Naive thymus-derived CD4-positive, alpha-beta T cell (primary cell): ENCODE results near the gene ZNF473. TPM values are rescaled to one million over a fixed set of nuclear protein-coding genes. Genes with fewer than 3 reads are reported as not detected.
A peak's percentile ranks its signal among the peaks of the same experiment; 100 is the strongest.

Experiments used
- ATAC-seq: fragments of 150-1000 bp; cut with Tn5 transposase; 2 replicates; pipeline ENCODE4 v1.10.0; 2021; ENCODE audit warnings: mild to moderate bottlenecking, moderate library complexity
- CTCF ChIA-PET: fragments of 350-600 bp; sonication (Branson Sonifier 250); formaldehyde crosslinking; loops from one replicate; lab custom pipeline; 2021; ENCODE audit warnings: antibody characterized with exemption; lab: Charles Lee
- POLR2A ChIA-PET: fragments of 350-600 bp; sonication (Branson Sonifier 250); formaldehyde crosslinking; loops from one replicate; lab custom pipeline; 2021; ENCODE audit warnings: antibody characterized with exemption, inconsistent platforms; lab: Charles Lee
- DNase-seq, 9 donors: peaks; one replicate each; pipeline versions ENCODE4 v3.0.0 to v3.0.0-alpha.2; 2020 to 2022; ENCODE audit warnings: mixed read lengths in 1 of 9
- H3K27ac ChIP-seq: one replicate; pipeline ENCODE4 v1.7.0; 2013; ENCODE audit warnings: mild to moderate bottlenecking, low read depth, low read length, moderate library complexity
- H3K27me3 ChIP-seq, 2 donors: one replicate each; pipeline ENCODE4 v1.7.0; 2013; ENCODE audit warnings: low read length in 2 of 2, mild to moderate bottlenecking in 2 of 2, moderate library complexity in 2 of 2; ENCODE audit not compliant: control insufficient read depth in 2 of 2, insufficient read depth in 2 of 2
- H3K36me3 ChIP-seq, 3 experiments: 1 replicate in 2 of 3; 2 replicates in 1 of 3; pipeline ENCODE4 v1.7.0; 2013; ENCODE audit warnings: low read length in 3 of 3, mild to moderate bottlenecking in 3 of 3, moderate library complexity in 1 of 3; ENCODE audit not compliant: insufficient read depth in 3 of 3, control insufficient read depth in 2 of 3
- H3K4me1 ChIP-seq, 2 donors: one replicate each; pipeline ENCODE4 v1.7.0; 2013; ENCODE audit warnings: low read length in 2 of 2, mild to moderate bottlenecking in 2 of 2, moderate library complexity in 1 of 2; ENCODE audit not compliant: control insufficient read depth in 2 of 2, insufficient read depth in 2 of 2
- H3K4me3 ChIP-seq: 2 replicates; pipeline ENCODE4 v1.7.0; 2013; ENCODE audit warnings: mild to moderate bottlenecking, low read length
- H3K9me3 ChIP-seq, 3 experiments: 1 replicate in 2 of 3; 2 replicates in 1 of 3; pipeline ENCODE4 v1.7.0; 2013; ENCODE audit warnings: low read length in 3 of 3; ENCODE audit not compliant: control insufficient read depth in 2 of 3
- H3K27ac Mint-ChIP-seq, 9 donors: one replicate each; pipeline ENCODE4 v1.8.0; 2020 to 2022; ENCODE audit warnings: mixed read lengths in 9 of 9, mild to moderate bottlenecking in 8 of 9, moderate library complexity in 5 of 9, inconsistent platforms in 2 of 9
- H3K27me3 Mint-ChIP-seq, 5 donors: one replicate each; pipeline ENCODE4 v1.8.0; 2021 to 2022; ENCODE audit warnings: mixed read lengths in 5 of 5, mild to moderate bottlenecking in 1 of 5
- H3K36me3 Mint-ChIP-seq, 5 donors: one replicate each; pipeline ENCODE4 v1.8.0; 2020 to 2022; ENCODE audit warnings: mixed read lengths in 5 of 5, mild to moderate bottlenecking in 3 of 5, inconsistent platforms in 1 of 5
- H3K4me1 Mint-ChIP-seq, 7 donors: one replicate each; pipeline ENCODE4 v1.8.0; 2020 to 2022; ENCODE audit warnings: mixed read lengths in 7 of 7, mild to moderate bottlenecking in 3 of 7, inconsistent platforms in 1 of 7
- H3K4me3 Mint-ChIP-seq, 10 donors: one replicate each; pipeline ENCODE4 v1.8.0; 2020 to 2022; ENCODE audit warnings: mild to moderate bottlenecking in 10 of 10, mixed read lengths in 10 of 10, moderate library complexity in 6 of 10, inconsistent platforms in 2 of 10
- H3K9me3 Mint-ChIP-seq, 11 donors: one replicate each; pipeline ENCODE4 v1.8.0; 2020 to 2022; ENCODE audit warnings: mixed read lengths in 11 of 11, mild to moderate bottlenecking in 4 of 11, inconsistent platforms in 1 of 11, moderate library complexity in 1 of 11
- intact Hi-C, 2 donors: fragments of 100-400 bp; cut with micrococcal nuclease; formaldehyde crosslinking; loops; one replicate each; pipeline ENCODE4 v1.15.1; 2023
- polyA plus RNA-seq, 2 donors: library from polyadenylated mRNA; unstranded; fragments of 300-500 nt; fragmentation: Illumina TruSeq; gene quantifications; one replicate each; pipeline ENCODE4 v1.2.3, GENCODE V29; 2021
- total RNA-seq, 6 experiments: library from RNA in 5 of 6; stranded (reverse) in 5 of 6; gene quantifications; 1 replicate in 5 of 6; 2 replicates in 1 of 6; pipeline ENCODE4 v1.2.3 and lab custom pipeline; 2021 to 2026

The ZNF473 gene
- total RNA-seq (10 to 100 TPM in 2 of 5 experiments, 1 to 10 TPM in 3; 6.3 to 13.9 (median 9.6) TPM), polyA plus RNA-seq (1 to 10 TPM; 2.8 to 7.5 TPM), total RNA-seq (lab: John Stamatoyannopoulos, UW) (26.8 reads per million, percentile 57 among the genes with 10 or more reads in this experiment)

- DNase-seq: peak in 6 of 9 donors; percentile 75 to 97 (median 94)
- peaks cover 0 to 6% (median 0%) of the 10 kb centered on the region in 5 donors for H3K27me3 Mint-ChIP-seq
- Histone ChIP-seq H3K36me3 (peaks cover 0 to 19% (median 0%) of the 10 kb centered on the region in 3 experiments), H3K9me3 (no peaks in the 10 kb centered on the region), H3K27ac (peak within 1 kb of the TSS; percentile 96), H3K4me3 (peak within 1 kb of the TSS; percentile 85), H3K27me3 (no peaks in the 10 kb centered on the region), H3K4me1 (peaks cover 19 to 29% of the 10 kb centered on the region in 2 donors)
- peaks cover 0 to 11% (median 2%) of the 10 kb centered on the region in 11 donors for H3K9me3 Mint-ChIP-seq
- peaks cover 26 to 71% (median 51%) of the 10 kb centered on the region in 7 donors for H3K4me1 Mint-ChIP-seq
- intact Hi-C loops: loop anchor here (1.0 to 10.0 kb wide), 26 partner anchors 24 to 1082 kb away; partner anchors contain the start of genes ATF5 (in 2 of the 2), CTU1 (in 2 of the 2), FUZ (in 2 of the 2) and NUP62 (in 2 of the 2)
- CTCF ChIA-PET: interaction anchor here (0.8 kb wide), 1 partner anchor 309 kb away, joined by 3 read pairs; no protein-coding TSS in a partner anchor
- POLR2A ChIA-PET: interaction anchor here (0.7 to 1.8 kb wide), 5 partner anchors 24 to 1380 kb away, joined by 3 to 7 read pairs (median 3); partner anchors contain the start of genes ATF5 and NUP62
- H3K36me3 Mint-ChIP-seq: peaks cover 0 to 22% (median 10%) of the 10 kb centered on the region in 5 donors
- peak within 1 kb of the TSS; percentile 98 to 100 (median 99) for H3K27ac Mint-ChIP-seq
- ATAC-seq: peak; percentile 84
- peak within 1 kb of the TSS; percentile 93 to 99 (median 94) for H3K4me3 Mint-ChIP-seq
Observed at GRCh38 chr19:50025794-50026549, at the start of gene ZNF473. ZNF473 (plus strand) TSS chr19:50026005; CDS start chr19:50031083, 5,078 bp downstream.

GRCh38 chr19:49976496-49976895, 49.3 kb upstream of the ZNF473 start:
- Histone ChIP-seq H3K27me3 (no peaks in the 10 kb centered on the region), H3K36me3 (peaks cover 6 to 50% (median 7%) of the 10 kb centered on the region in 3 experiments), H3K9me3 (no peaks in the 10 kb centered on the region), H3K4me3 (no peak overlapping the region), H3K27ac (no peak overlapping the region), H3K4me1 (no peaks in the 10 kb centered on the region)
- POLR2A ChIA-PET: no interaction called here
- Mint-ChIP-seq H3K9me3 (peaks cover 0 to 2% (median 0%) of the 10 kb centered on the region in 11 donors), H3K27me3 (no peaks in the 10 kb centered on the region), H3K36me3 (peaks cover 4 to 42% (median 7%) of the 10 kb centered on the region in 5 donors), H3K4me1 (peaks cover 0 to 9% (median 5%) of the 10 kb centered on the region in 7 donors), H3K4me3 (no peak overlapping the region), H3K27ac (peak overlapping the region in 1 of 9 donors; percentile 22)
- DNase-seq: no peak
- CTCF ChIA-PET: no interaction called here
- intact Hi-C loops: no loop called here
- no peak for ATAC-seq

GRCh38 chr19:49977076-49977475, 48.7 kb upstream of the ZNF473 start:
- H3K9me3 ChIP-seq: no peaks in the 10 kb centered on the region
- POLR2A ChIA-PET: no interaction called here
- CTCF ChIA-PET: interaction anchor here (1.0 kb wide), 1 partner anchor 38 kb away, joined by 6 read pairs; no protein-coding TSS in a partner anchor
- peaks cover 0 to 2% (median 0%) of the 10 kb centered on the region in 11 donors for H3K9me3 Mint-ChIP-seq
- no peak for ATAC-seq
- H3K4me1 Mint-ChIP-seq: peaks cover 0 to 9% (median 5%) of the 10 kb centered on the region in 7 donors
- no peak overlapping the region for H3K4me3 ChIP-seq
- no peak overlapping the region for H3K4me3 Mint-ChIP-seq
- H3K36me3 Mint-ChIP-seq: peaks cover 5 to 46% (median 8%) of the 10 kb centered on the region in 5 donors
- no peak overlapping the region for H3K27ac ChIP-seq
- peak overlapping the region in 1 of 9 donors; percentile 22 for H3K27ac Mint-ChIP-seq
- H3K36me3 ChIP-seq: peaks cover 6 to 56% (median 7%) of the 10 kb centered on the region in 3 experiments
- intact Hi-C loops: no loop called here
- no peaks in the 10 kb centered on the region for H3K27me3 Mint-ChIP-seq
- DNase-seq: no peak
- no peaks in the 10 kb centered on the region for H3K4me1 ChIP-seq
- no peaks in the 10 kb centered on the region for H3K27me3 ChIP-seq

- Histone ChIP-seq H3K27ac (no peak overlapping the region), H3K4me1 (no peaks in the 10 kb centered on the region), H3K36me3 (peaks cover 6 to 58% (median 7%) of the 10 kb centered on the region in 3 experiments), H3K4me3 (no peak overlapping the region), H3K9me3 (no peaks in the 10 kb centered on the region), H3K27me3 (no peaks in the 10 kb centered on the region)
- Mint-ChIP-seq H3K36me3 (peaks cover 5 to 46% (median 8%) of the 10 kb centered on the region in 5 donors), H3K4me3 (no peak overlapping the region), H3K9me3 (peaks cover 0 to 2% (median 0%) of the 10 kb centered on the region in 11 donors), H3K4me1 (peaks cover 0 to 9% (median 5%) of the 10 kb centered on the region in 7 donors), H3K27me3 (no peaks in the 10 kb centered on the region), H3K27ac (no peak overlapping the region)
- ChIA-PET CTCF (interaction anchor here (1.0 kb wide), 1 partner anchor 39 kb away, joined by 6 read pairs; no protein-coding TSS in a partner anchor), POLR2A (no interaction called here)
- no peak for DNase-seq
- ATAC-seq: no peak
- intact Hi-C loops: no loop called here
Observed at GRCh38 chr19:49977881-49978280, 47.9 kb upstream of the ZNF473 start.

- no peak overlapping the region for H3K4me3 ChIP-seq
- H3K27me3 ChIP-seq: no peaks in the 10 kb centered on the region
- H3K4me1 ChIP-seq: no peaks in the 10 kb centered on the region
- peaks cover 0 to 2% (median 0%) of the 10 kb centered on the region in 11 donors for H3K9me3 Mint-ChIP-seq
- no peaks in the 10 kb centered on the region for H3K9me3 ChIP-seq
- intact Hi-C loops: no loop called here
- DNase-seq (no peak), ATAC-seq (no peak)
- H3K4me3 Mint-ChIP-seq: no peak overlapping the region
- POLR2A ChIA-PET: interaction anchor here (0.6 kb wide), 1 partner anchor 159 kb away, joined by 3 read pairs; no protein-coding TSS in a partner anchor
- CTCF ChIA-PET: no interaction called here
- no peak overlapping the region for H3K27ac Mint-ChIP-seq
- peaks cover 6 to 55% (median 7%) of the 10 kb centered on the region in 3 experiments for H3K36me3 ChIP-seq
- peaks cover 5 to 45% (median 8%) of the 10 kb centered on the region in 5 donors for H3K36me3 Mint-ChIP-seq
- no peak overlapping the region for H3K27ac ChIP-seq
- peaks cover 0 to 5% (median 2%) of the 10 kb centered on the region in 7 donors for H3K4me1 Mint-ChIP-seq
- no peaks in the 10 kb centered on the region for H3K27me3 Mint-ChIP-seq
Observed at GRCh38 chr19:49978324-49978723, 47.5 kb upstream of the ZNF473 start.
